Brain microvascular endothelial cell (primary cell): ENCODE measurements around the gene CIZ1.

Experiments used
- DNase-seq: peaks from one replicate; pipeline ENCODE4 v3.0.0-alpha.2; 2020
- H3K27ac ChIP-seq: fragments of 250-450 bp; sonication (Bioruptor Pico); 2 replicates; pipeline ENCODE4 v1.5.1; 2020; ENCODE audit warnings: mild to moderate bottlenecking, moderate library complexity
- H3K27me3 ChIP-seq: fragments of 250-450 bp; sonication (Bioruptor Pico); replicated peaks from 2 replicates; pipeline ENCODE4 v1.5.1; 2020; ENCODE audit warnings: mild to moderate bottlenecking
- H3K36me3 ChIP-seq: fragments of 250-450 bp; sonication (Bioruptor Pico); replicated peaks from 2 replicates; pipeline ENCODE4 v1.5.1; 2020; ENCODE audit warnings: mild to moderate bottlenecking
- H3K4me3 ChIP-seq: 2 replicates; pipeline ENCODE4 v1.5.1; 2011; ENCODE audit warnings: low read depth, mild to moderate bottlenecking, control low read depth, low read length, moderate library complexity
- in situ Hi-C: cut with HindIII; loops from 2 replicates; pipeline ENCODE4 v1.10.0; 2017; ENCODE audit warnings: low sequenced_read_pairs, low pct_ligation_motif_present
- TF ChIP-seq, protein P1 (sequence below): IDR thresholded peaks from 2 replicates; pipeline ENCODE4 v1.5.1; 2011; ENCODE audit warnings: low read depth, mild to moderate bottlenecking, moderate library complexity, low read length, control low read depth, inconsistent platforms; ENCODE audit errors: missing control alignments

The CIZ1 gene

DNA sequence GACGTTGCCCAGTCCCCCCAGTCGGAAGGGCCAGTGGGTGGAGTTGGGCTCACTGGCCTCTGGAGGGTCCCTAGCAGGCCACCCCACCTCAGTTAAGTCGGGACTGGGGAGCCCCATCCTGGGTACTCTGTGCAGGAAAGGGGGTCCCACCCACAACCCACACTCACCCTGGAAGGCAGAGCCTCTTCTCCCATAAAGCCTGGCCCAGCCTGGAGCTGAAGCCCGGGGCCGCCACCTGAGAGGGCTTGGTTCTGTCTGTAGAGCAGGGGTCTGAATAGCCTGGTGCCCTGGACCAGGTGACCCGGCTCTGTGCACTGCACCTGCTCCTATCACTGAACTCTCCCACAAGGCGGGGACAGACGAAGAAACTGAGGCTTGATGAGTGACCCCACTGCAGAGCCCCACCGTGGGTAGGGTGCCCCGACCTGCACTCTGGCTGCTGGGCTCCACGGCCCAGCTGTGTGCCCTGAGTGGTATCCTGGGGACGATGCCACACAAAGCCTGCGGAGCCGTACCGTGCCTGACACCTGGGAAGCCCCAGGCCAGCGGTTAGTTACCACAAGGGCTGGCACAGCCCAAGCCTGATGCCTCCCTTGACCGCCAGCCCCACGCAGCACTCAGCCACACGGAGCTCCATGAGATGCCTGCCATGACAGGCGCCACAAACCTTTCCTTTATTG is 71.2 kb downstream of the CIZ1 start:
- TF ChIP-seq, protein P1, sequence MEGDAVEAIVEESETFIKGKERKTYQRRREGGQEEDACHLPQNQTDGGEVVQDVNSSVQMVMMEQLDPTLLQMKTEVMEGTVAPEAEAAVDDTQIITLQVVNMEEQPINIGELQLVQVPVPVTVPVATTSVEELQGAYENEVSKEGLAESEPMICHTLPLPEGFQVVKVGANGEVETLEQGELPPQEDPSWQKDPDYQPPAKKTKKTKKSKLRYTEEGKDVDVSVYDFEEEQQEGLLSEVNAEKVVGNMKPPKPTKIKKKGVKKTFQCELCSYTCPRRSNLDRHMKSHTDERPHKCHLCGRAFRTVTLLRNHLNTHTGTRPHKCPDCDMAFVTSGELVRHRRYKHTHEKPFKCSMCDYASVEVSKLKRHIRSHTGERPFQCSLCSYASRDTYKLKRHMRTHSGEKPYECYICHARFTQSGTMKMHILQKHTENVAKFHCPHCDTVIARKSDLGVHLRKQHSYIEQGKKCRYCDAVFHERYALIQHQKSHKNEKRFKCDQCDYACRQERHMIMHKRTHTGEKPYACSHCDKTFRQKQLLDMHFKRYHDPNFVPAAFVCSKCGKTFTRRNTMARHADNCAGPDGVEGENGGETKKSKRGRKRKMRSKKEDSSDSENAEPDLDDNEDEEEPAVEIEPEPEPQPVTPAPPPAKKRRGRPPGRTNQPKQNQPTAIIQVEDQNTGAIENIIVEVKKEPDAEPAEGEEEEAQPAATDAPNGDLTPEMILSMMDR = no peak

DNA sequence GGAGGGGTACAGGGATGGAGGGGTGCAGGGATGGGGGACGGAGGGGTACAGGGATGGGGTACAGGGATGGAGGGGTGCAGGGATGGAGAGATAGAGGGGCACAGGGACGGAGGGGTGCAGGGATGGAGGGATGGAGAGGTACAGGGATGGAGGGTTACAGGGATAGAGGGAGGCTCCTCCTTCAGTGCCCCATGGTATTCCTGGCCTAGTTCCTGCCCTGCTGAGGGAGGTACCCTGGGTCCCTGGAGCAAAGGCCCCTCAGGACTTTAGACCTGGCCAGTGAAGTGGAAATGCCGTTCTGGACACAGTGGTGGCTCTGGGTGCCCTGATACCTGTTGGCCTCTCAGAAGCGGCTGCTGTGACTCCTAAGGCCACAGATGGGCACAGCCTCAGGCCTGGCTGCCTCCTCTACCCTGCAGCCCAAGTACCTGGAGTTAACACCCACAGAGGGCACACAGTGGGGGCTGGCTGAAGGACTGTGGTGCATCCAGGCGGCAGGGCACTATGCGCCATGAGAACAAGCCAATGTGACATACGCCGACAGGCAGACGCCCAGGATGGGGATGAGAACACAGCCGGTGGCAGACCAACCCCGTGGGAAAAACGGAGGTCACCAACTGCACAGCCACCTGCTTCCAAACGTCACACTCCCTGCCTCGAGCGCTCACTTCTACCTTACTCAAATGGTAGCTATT is 72.3 kb downstream of the CIZ1 start:
- H3K27ac ChIP-seq = no peak overlapping the region
- H3K27me3 ChIP-seq = no peaks in the 10 kb centered on the region
- in situ Hi-C loops = no loop called here
- no peak overlapping the region for H3K4me3 ChIP-seq
- TF ChIP-seq, protein P1 = no peak
- H3K36me3 ChIP-seq = peaks cover 17% of the 10 kb centered on the region
- no peak for DNase-seq

More for the DNA sequence above, 71.2 kb downstream of the CIZ1 start:
- no peak for DNase-seq
- no peaks in the 10 kb centered on the region for H3K27me3 ChIP-seq
- no peak overlapping the region for H3K4me3 ChIP-seq
- in situ Hi-C loops = no loop called here
- H3K36me3 ChIP-seq = peaks cover 24% of the 10 kb centered on the region
- no peak overlapping the region for H3K27ac ChIP-seq

DNA sequence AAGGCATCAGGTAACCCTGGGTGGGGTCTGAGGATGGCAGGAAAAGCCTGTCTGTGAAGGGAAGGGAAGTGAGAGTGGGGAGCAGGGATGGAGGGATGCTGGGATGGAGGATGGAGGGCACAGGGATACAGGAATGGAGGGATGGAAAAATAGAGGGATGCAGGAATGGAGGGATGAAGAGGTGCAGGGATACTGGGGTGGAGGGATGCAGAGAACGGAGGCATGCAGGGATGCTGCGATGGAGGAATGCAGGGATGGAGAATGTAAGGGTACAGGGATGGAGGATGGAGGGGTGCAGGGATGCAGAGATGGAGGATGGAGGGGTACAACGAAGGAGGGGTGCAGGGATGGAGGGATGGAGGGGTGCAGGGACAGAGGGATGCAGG is 72.9 kb downstream of the CIZ1 start:
- TF ChIP-seq, protein P1 = no peak
- DNase-seq = no peak
- Histone ChIP-seq H3K27me3 (no peaks in the 10 kb centered on the region), H3K27ac (no peak overlapping the region), H3K36me3 (peaks cover 17% of the 10 kb centered on the region), H3K4me3 (no peak overlapping the region)
- in situ Hi-C loops = no loop called here

DNA sequence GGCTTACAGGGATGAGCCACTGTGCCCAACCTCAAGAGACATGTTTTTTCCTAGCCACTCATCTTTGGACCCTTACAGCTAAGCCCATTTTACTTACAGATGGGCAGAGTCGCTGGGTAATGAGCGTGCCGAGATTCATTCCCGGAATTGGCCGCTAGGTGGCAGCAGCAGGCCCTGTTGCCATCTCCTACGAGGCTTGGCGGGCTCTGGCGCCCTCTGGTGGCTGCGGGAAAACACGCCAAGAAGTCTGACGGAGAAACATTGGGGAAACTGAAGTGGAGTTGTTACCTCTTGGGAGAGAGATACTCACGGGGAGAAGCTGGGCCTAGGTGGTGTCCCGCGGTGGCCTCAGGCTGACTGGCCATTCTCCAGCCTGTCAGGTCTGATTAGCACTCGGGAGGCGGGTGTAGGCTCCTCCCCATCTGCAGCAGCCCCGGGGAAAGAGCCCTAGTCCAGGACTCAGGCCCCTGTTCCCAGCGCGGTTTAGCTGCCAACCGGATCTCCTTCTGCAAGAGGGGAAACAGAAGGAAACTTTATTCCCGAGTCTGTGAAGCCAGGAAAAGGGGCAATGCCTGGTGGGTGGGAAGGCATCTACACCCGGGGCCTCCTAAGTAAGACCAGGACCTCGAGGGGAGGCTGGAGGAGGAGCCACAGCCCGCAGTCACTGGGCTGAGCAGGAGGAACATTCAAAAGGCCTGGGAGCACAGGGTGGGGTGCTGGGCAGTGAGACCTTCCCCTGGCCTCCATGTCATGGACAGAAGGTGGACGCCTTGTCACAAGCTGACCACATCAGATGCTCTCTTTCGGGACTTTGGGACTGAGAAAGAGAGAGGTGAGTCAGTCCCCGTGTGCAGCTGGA is 73.5 kb downstream of the CIZ1 start:
- Histone ChIP-seq H3K4me3 (no peak overlapping the region), H3K27ac (no peak overlapping the region), H3K27me3 (no peaks in the 10 kb centered on the region), H3K36me3 (peaks cover 16% of the 10 kb centered on the region)
- TF ChIP-seq, protein P1 = peak; percentile 100
- in situ Hi-C loops = no loop called here
- peak; percentile 87 for DNase-seq

DNA sequence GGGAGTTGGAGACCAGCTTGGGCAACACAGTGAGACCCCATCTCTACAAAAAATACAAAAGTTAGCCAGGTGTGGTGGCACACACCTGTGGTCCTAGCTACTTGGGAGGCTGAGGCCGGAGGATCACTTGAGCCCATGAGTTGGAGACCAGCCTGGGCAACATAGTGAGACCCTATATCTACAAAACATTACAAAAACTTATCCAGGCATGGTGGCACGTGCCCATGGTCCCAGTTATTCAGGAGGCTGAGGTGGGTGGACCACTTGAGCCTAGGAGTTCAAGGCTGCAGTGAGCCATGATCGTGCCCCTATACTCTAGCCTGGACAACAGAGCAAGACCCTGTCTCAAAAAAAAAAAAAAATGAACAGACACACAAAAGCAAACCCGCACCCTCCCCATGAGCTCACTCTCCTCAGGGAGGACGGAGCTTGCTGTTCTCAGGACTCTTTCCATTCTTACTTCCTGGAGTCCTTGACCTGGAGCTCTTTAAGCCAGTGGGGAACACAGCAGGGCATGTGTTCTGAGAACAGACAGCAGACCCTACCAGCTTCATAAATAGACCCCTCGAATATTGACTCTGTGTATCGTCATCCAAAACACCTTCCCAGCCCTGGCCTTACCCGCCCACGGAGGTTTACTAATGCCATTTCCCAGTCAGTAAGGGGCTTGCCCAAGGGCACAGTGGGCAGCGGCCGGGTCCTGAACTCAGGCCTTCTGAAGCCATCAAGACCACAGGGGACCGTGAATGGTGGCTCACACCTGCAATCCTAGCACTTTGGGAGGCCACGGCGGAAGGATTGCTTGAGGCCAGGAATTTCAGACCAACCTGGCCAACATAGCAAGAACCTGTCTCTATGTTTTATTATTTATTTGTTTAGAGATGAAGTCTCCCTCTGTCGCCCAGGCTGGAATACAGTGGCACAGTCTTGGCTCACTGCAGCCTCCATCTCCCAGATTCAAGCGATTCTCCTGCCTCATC is 75.0 kb downstream of the CIZ1 start:
- no peak overlapping the region for H3K27ac ChIP-seq

More for the DNA sequence above, 75.0 kb downstream of the CIZ1 start:
- Histone ChIP-seq H3K4me3 (no peak overlapping the region), H3K27me3 (no peaks in the 10 kb centered on the region), H3K36me3 (peaks cover 6% of the 10 kb centered on the region)
- in situ Hi-C loops = no loop called here
- TF ChIP-seq, protein P1 = no peak
- DNase-seq = no peak
